GM23338 (cell line): Measurements from ENCODE around the gene CAMSAP1. TPM values are rescaled to one million over a fixed set of nuclear protein-coding genes. Genes with fewer than 3 reads are reported as not detected.

Source experiments
- ATAC-seq: fragments of 200-7000 bp; cut with Tn5 transposase; 3 replicates; pipeline ENCODE4 v1.9.1; 2020
- DNase-seq: peaks from one replicate; pipeline ENCODE4 v3.0.0-alpha.2; 2015; ENCODE audit warnings: low spot score
- H2AFZ ChIP-seq: fragments of 200-600 bp; sonication (generic); 2 replicates; pipeline ENCODE4 v1.8.0; 2016; ENCODE audit warnings: antibody characterized with exemption, mild to moderate bottlenecking, moderate library complexity
- H3F3A ChIP-seq: fragments of 200-600 bp; sonication (generic); replicated peaks from 2 replicates; pipeline ENCODE4 v1.8.0; 2017; ENCODE audit warnings: antibody characterized with exemption, mixed run types, low read depth
- H3K27ac ChIP-seq: fragments of 200-600 bp; sonication (generic); 2 replicates; pipeline ENCODE4 v1.6.1; 2016; ENCODE audit warnings: low read depth
- H3K27me3 ChIP-seq: fragments of 200-600 bp; sonication (generic); 2 replicates; pipeline ENCODE4 v1.8.0; 2016; ENCODE audit warnings: mild to moderate bottlenecking, mixed run types, moderate library complexity; ENCODE audit not compliant: insufficient read depth
- H3K36me3 ChIP-seq: fragments of 200-600 bp; sonication (generic); 2 replicates; pipeline ENCODE4 v1.8.0; 2016; ENCODE audit warnings: mild to moderate bottlenecking; ENCODE audit not compliant: insufficient read depth
- H3K4me1 ChIP-seq: fragments of 200-600 bp; sonication (generic); 2 replicates; pipeline ENCODE4 v1.8.0; 2016; ENCODE audit warnings: mild to moderate bottlenecking, moderate library complexity; ENCODE audit not compliant: insufficient read depth
- H3K4me2 ChIP-seq: fragments of 200-600 bp; sonication (generic); 2 replicates; pipeline ENCODE4 v1.7.1; 2017; ENCODE audit warnings: mixed run types
- H3K4me3 ChIP-seq: fragments of 200-600 bp; sonication (generic); 2 replicates; pipeline ENCODE4 v1.6.1; 2016; ENCODE audit warnings: mixed run types
- H3K79me2 ChIP-seq: fragments of 200-600 bp; sonication (generic); replicated peaks from 2 replicates; pipeline ENCODE4 v1.8.0; 2017; ENCODE audit warnings: mild to moderate bottlenecking; ENCODE audit not compliant: insufficient read depth
- H3K9me2 ChIP-seq: fragments of 200-600 bp; sonication (generic); 2 replicates; pipeline ENCODE4 v1.8.0; 2017; ENCODE audit not compliant: insufficient read depth
- H4K20me1 ChIP-seq: fragments of 200-600 bp; sonication (generic); replicated peaks from 2 replicates; pipeline ENCODE4 v1.8.0; 2017; ENCODE audit warnings: mild to moderate bottlenecking; ENCODE audit not compliant: insufficient read depth
- H3K27ac Mint-ChIP-seq: 2 replicates; pipeline ENCODE4 v1.8.0; 2020; ENCODE audit warnings: inconsistent platforms, mild to moderate bottlenecking, moderate library complexity, mixed read lengths
- H3K27me3 Mint-ChIP-seq: 3 replicates; pipeline ENCODE4 v1.8.0; 2022; ENCODE audit warnings: low read depth, mild to moderate bottlenecking, moderate library complexity, mixed read lengths, inconsistent platforms; ENCODE audit not compliant: insufficient read depth, poor library complexity
- H3K36me3 Mint-ChIP-seq: 3 replicates; pipeline ENCODE4 v1.8.0; 2021; ENCODE audit warnings: low read depth, mild to moderate bottlenecking, inconsistent platforms, moderate library complexity, mixed read lengths
- H3K4me1 Mint-ChIP-seq: 3 replicates; pipeline ENCODE4 v1.8.0; 2020; ENCODE audit warnings: mild to moderate bottlenecking, inconsistent platforms, mixed read lengths
- H3K4me3 Mint-ChIP-seq: 3 replicates; pipeline ENCODE4 v1.8.0; 2021; ENCODE audit warnings: moderate library complexity, mild to moderate bottlenecking, inconsistent platforms, mixed read lengths
- H3K9me3 Mint-ChIP-seq: 3 replicates; pipeline ENCODE4 v1.8.0; 2020; ENCODE audit warnings: moderate library complexity, mild to moderate bottlenecking, inconsistent platforms, mixed read lengths
- CREB1 ChIP-seq: fragments of 250-450 bp; sonication (Bioruptor Pico); IDR thresholded peaks from 2 replicates; pipeline ENCODE4 v1.5.0; 2020; ENCODE audit warnings: low read depth, mild to moderate bottlenecking, moderate library complexity
- CTCF ChIP-seq, 2 experiments: fragments of 200-600 bp in 1 of 2; sonication (generic) in 1 of 2; conservative IDR thresholded peaks; 2 replicates each; pipeline versions ENCODE4 v1.5.1 to v1.6.1; 2016 to 2017; ENCODE audit warnings: antibody characterized with exemption in 2 of 2, low read depth in 2 of 2, mild to moderate bottlenecking in 2 of 2, moderate library complexity in 1 of 2
- ETS1 ChIP-seq: IDR thresholded peaks from 2 replicates; pipeline ENCODE4 v1.6.1; 2016; ENCODE audit warnings: antibody characterized with exemption
- EZH2 ChIP-seq: fragments of 200-600 bp; sonication (generic); IDR thresholded peaks from one replicate; pipeline ENCODE4 v1.8.0; 2017; ENCODE audit warnings: antibody characterized with exemption, mild to moderate bottlenecking, low read depth; ENCODE audit not compliant: unreplicated experiment
- EZH2phosphoT487 ChIP-seq: fragments of 200-600 bp; sonication (generic); IDR thresholded peaks from one replicate; pipeline ENCODE4 v1.8.1; 2018; ENCODE audit warnings: antibody characterized with exemption; ENCODE audit not compliant: unreplicated experiment
- JUNB ChIP-seq: IDR thresholded peaks from one replicate; pipeline ENCODE4 v1.6.1; 2016; ENCODE audit warnings: antibody characterized with exemption; ENCODE audit not compliant: unreplicated experiment
- NANOG ChIP-seq: IDR thresholded peaks from 2 replicates; pipeline ENCODE4 v1.6.1; 2016; ENCODE audit warnings: antibody characterized with exemption, borderline replicate concordance
- POLR2AphosphoS5 ChIP-seq: IDR thresholded peaks from 2 replicates; pipeline ENCODE4 v1.6.1; 2016; ENCODE audit warnings: antibody characterized with exemption, low read depth
- REST ChIP-seq: IDR thresholded peaks from one replicate; pipeline ENCODE4 v1.6.1; 2018; ENCODE audit warnings: antibody characterized with exemption; ENCODE audit not compliant: unreplicated experiment
- STAT1 ChIP-seq: IDR thresholded peaks from one replicate; pipeline ENCODE4 v1.6.1; 2016; ENCODE audit warnings: antibody characterized with exemption; ENCODE audit not compliant: unreplicated experiment
- ZNF114 ChIP-seq: fragments of 250-450 bp; sonication (Bioruptor Pico); IDR thresholded peaks from 2 replicates; pipeline ENCODE4 v1.5.0; 2020; ENCODE audit warnings: mild to moderate bottlenecking, moderate library complexity
- ZNF331 ChIP-seq: fragments of 250-450 bp; sonication (Bioruptor Pico); IDR thresholded peaks from 2 replicates; pipeline ENCODE4 v1.5.0; 2020; ENCODE audit warnings: low read depth, mild to moderate bottlenecking, moderate library complexity
- ZNF462 ChIP-seq: fragments of 250-450 bp; sonication (Bioruptor Pico); IDR thresholded peaks from 2 replicates; pipeline ENCODE4 v1.5.0; 2020; ENCODE audit warnings: mild to moderate bottlenecking, moderate library complexity
- polyA plus RNA-seq: library from polyadenylated mRNA; unstranded; fragments of >200 nt; fragmentation: Nextera tagmentation; extraction: Ambion mirVana; gene quantifications from 2 replicates; pipeline ENCODE4 v1.2.1, GENCODE V29; 2016
- total RNA-seq: library from RNA; depleted of rRNA; stranded (reverse); fragments of >200 nt; shearing (Covaris generic); gene quantifications from 2 replicates; pipeline ENCODE4 v1.2.3, GENCODE V29; 2014

The CAMSAP1 gene
- total and polyA plus RNA-seq, 2 experiments from 2014 or later = 6.9 to 75.4 TPM

- H3K4me2 ChIP-seq = no peak overlapping the region
- H3K27ac ChIP-seq = no peak overlapping the region
- Mint-ChIP-seq H3K4me3 (no peak overlapping the region), H3K9me3 (no peaks in the 10 kb centered on the region), H3K27me3 (peaks cover 7% of the 10 kb centered on the region), H3K27ac (no peak overlapping the region), H3K4me1 (no peaks in the 10 kb centered on the region), H3K36me3 (no peaks in the 10 kb centered on the region)
- H3K4me1 ChIP-seq = no peaks in the 10 kb centered on the region
- H4K20me1 ChIP-seq = no peaks in the 10 kb centered on the region
- no peak overlapping the region for H3K4me3 ChIP-seq
- no peaks in the 10 kb centered on the region for H3K36me3 ChIP-seq
- H3K27me3 ChIP-seq = no peaks in the 10 kb centered on the region
- ATAC-seq = no peak
- no peaks in the 10 kb centered on the region for H3F3A ChIP-seq
- H3K79me2 ChIP-seq = no peaks in the 10 kb centered on the region
- no peak for DNase-seq
- TF ChIP-seq POLR2AphosphoS5 (no peak), ZNF114 (no peak), EZH2phosphoT487 (no peak), CTCF (conservative IDR thresholded peaks at IDR 0.05; ENCODE audit: low read depth in 2 of 2) (no peak), STAT1 (no peak), REST (no peak), CREB1 (CRISPR knock-in tag) (no peak), ETS1 (no peak), ZNF462 (CRISPR knock-in tag) (no peak), ZNF331 (CRISPR knock-in tag) (no peak), NANOG (no peak), JUNB (no peak), EZH2 (no peak)
- no peaks in the 10 kb centered on the region for H3K9me2 ChIP-seq
- no peak overlapping the region for H2AFZ ChIP-seq
Measured at GRCh38 chr9:135772702-135773493, 134.4 kb downstream of the CAMSAP1 start.
